Measurements from ENCODE around the gene OR4D6.

GRCh38 chr11:59418156-59418555, 38.6 kb upstream of the OR4D6 start:
- no peak for TF ChIP-seq EZH2phosphoT487 (IDR thresholded peaks at IDR 0.05; ENCODE audit: insufficient read depth, low read depth)
- no peak for TF ChIP-seq EZH2 (IDR thresholded peaks at IDR 0.05; ENCODE audit: insufficient read depth, poor library complexity, severe bottlenecking)

All from GM23248 (cell line).